ENCODE data around the gene RHOBTB1. TPM values are rescaled to one million over a fixed set of nuclear protein-coding genes. Genes with fewer than 3 reads are reported as not detected.
"Not testable (repeated sequence)": the region's sequence is repeated elsewhere in the genome, so short reads cannot be mapped to it uniquely, and the experiment has no call there.

RHOBTB1 gene
- total RNA-seq, 1 donor from 2014 or later, result 13.5 TPM

- ATAC-seq, result no peak
- H3K27me3 ChIP-seq (ENCODE audit: low read depth), result no peaks in the 10 kb centered on the region
- no peak overlapping the region for H3K27ac ChIP-seq
- no peak for TF ChIP-seq CTCF (IDR thresholded peaks at IDR 0.05)
- no peak for DNase-seq
- H3K36me3 ChIP-seq, result no peaks in the 10 kb centered on the region
- no peak overlapping the region for H3K4me3 ChIP-seq
- intact Hi-C loops (cut with DNase I), result no loop called here
- no peaks in the 10 kb centered on the region for H3K9me3 ChIP-seq
- H3K4me1 ChIP-seq, result peaks cover 30% of the 10 kb centered on the region
Observed at GRCh38 chr10:60908896-60909295, 35.1 kb downstream of the RHOBTB1 start.

DNA sequence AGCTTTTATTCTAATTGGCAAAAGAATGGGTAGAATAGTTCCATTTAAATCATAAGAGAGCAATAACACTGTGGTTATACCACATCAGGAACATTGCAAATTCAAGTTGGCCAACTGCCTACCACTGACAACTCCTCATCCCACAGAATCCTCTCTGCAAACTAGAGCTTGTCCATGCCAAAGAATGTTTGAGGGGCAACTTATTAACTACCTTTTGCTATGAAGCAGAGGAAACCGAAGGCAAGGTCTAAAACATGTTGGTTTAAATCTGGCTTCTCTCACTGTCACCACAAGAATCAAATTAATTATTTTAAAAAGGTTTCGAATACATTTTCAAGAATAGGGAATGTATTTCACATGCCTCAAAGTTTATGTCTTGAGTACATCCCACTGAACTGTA lies 36.0 kb downstream of the RHOBTB1 start:
- no peaks in the 10 kb centered on the region for H3K36me3 ChIP-seq
- ATAC-seq, result no peak
- intact Hi-C loops (cut with DNase I), result no loop called here
- TF ChIP-seq CTCF (IDR thresholded peaks at IDR 0.05), result no peak
- no peak overlapping the region for H3K27ac ChIP-seq
- no peak for DNase-seq
- no peaks in the 10 kb centered on the region for H3K27me3 ChIP-seq (ENCODE audit: low read depth)
- peaks cover 30% of the 10 kb centered on the region for H3K4me1 ChIP-seq
- no peak overlapping the region for H3K4me3 ChIP-seq
- no peaks in the 10 kb centered on the region for H3K9me3 ChIP-seq

DNA sequence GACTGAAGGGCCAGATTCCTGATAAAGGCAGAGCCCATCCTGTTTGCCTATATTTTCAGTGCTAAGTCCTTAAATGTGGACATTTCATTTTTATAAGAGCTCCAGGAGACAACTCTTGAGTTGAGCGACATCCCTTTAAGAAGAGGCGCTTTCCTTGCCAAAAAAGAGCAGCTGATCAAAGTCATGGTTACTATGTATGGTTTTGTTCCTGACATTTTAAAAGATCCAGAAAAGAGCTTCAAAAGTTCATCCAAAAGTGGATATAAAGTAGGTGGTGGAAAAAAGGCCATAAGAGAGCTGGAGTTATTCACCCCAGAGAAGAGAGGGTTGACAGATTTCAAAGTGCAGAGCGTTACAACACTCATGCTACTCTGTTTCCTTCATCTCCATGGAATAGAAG lies 36.7 kb downstream of the RHOBTB1 start:
- no peak overlapping the region for H3K4me3 ChIP-seq
- H3K27me3 ChIP-seq (ENCODE audit: low read depth), result no peaks in the 10 kb centered on the region
- TF ChIP-seq CTCF (IDR thresholded peaks at IDR 0.05), result no peak
- no peak overlapping the region for H3K27ac ChIP-seq
- intact Hi-C loops (cut with DNase I), result no loop called here
- H3K36me3 ChIP-seq, result no peaks in the 10 kb centered on the region
- no peak for ATAC-seq
- H3K4me1 ChIP-seq, result peaks cover 30% of the 10 kb centered on the region
- no peaks in the 10 kb centered on the region for H3K9me3 ChIP-seq
- DNase-seq, result no peak

- H3K4me3 ChIP-seq; ATAC-seq; H3K27ac ChIP-seq; H3K36me3 ChIP-seq; H3K27me3 ChIP-seq (ENCODE audit: low read depth); H3K9me3 ChIP-seq; intact Hi-C loops (cut with DNase I); DNase-seq: not testable (repeated sequence)
- peaks cover 31% of the 10 kb centered on the region for H3K4me1 ChIP-seq
Observed at GRCh38 chr10:60906825-60907224, 37.2 kb downstream of the RHOBTB1 start.

DNA sequence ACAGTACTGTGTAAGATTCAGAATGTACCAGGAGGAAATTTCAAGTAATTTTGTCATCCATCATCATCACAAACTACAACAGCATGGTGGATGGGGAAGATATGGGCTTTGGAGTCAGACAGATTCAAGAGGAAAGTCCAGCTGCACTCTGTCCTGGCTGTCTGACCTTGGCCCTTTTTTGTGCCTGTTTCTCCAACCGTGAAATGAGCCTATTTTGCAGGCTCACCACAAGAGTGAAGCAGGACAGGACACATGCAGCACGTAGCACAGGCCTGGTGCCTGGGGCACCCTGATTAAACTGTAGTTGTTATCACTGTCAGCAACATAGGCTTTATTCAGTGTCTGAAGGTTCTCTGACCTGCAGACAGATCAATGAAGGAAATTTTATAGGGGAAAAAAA lies 37.6 kb downstream of the RHOBTB1 start:
- no peak for ATAC-seq

DNA sequence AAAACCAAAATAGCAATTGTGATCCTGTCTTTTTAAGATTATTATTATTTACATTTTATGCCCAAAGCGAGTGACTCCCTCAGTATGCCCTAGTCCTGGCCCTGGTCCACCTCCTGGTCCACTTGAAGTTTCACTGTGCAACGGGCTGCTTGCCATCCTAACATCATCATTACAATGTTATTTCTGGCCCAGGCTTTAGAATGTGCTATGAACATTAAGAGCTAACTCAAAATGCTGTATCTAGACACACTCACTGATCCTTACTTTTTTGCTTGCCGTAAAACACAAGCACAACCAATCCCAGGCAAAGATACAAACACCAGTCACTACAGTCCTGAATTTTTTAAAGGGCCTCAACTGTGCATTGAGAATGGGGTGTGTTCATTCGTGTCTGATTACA lies 38.4 kb downstream of the RHOBTB1 start:
- no peak overlapping the region for H3K27ac ChIP-seq
- ATAC-seq (peak; percentile 39 to 75), DNase-seq (peak; percentile 54)
- H3K27me3 ChIP-seq (ENCODE audit: low read depth), result no peaks in the 10 kb centered on the region
- no peaks in the 10 kb centered on the region for H3K36me3 ChIP-seq
- H3K4me3 ChIP-seq, result no peak overlapping the region
- TF ChIP-seq CTCF (IDR thresholded peaks at IDR 0.05), result no peak
- H3K4me1 ChIP-seq, result peaks cover 33% of the 10 kb centered on the region
- H3K9me3 ChIP-seq, result no peaks in the 10 kb centered on the region
- intact Hi-C loops (cut with DNase I), result no loop called here

More for the DNA sequence above, 37.6 kb downstream of the RHOBTB1 start:
- no peak for DNase-seq
- Histone ChIP-seq H3K36me3 (no peaks in the 10 kb centered on the region), H3K27me3 (ENCODE audit: low read depth) (no peaks in the 10 kb centered on the region), H3K27ac (no peak overlapping the region), H3K4me1 (peaks cover 35% of the 10 kb centered on the region), H3K9me3 (no peaks in the 10 kb centered on the region), H3K4me3 (no peak overlapping the region)
- no peak for TF ChIP-seq CTCF (IDR thresholded peaks at IDR 0.05)
- intact Hi-C loops (cut with DNase I), result no loop called here
